Glutamatergic neuron (in vitro differentiated cells): Measurements from ENCODE around the gene VPS13D. TPM values are rescaled to one million over a fixed set of nuclear protein-coding genes. Genes with fewer than 3 reads are reported as not detected.
"Not testable (repeated sequence)": the region's sequence is repeated elsewhere in the genome, so short reads cannot be mapped to it uniquely, and the experiment has no call there.

Source experiments
- DNase-seq: peaks from one replicate; pipeline ENCODE4 v3.0.0; 2022
- H3K27ac Mint-ChIP-seq: one replicate; pipeline ENCODE4 v1.8.0; 2020; ENCODE audit warnings: mild to moderate bottlenecking, mixed read lengths, inconsistent platforms; ENCODE audit not compliant: unreplicated experiment
- H3K27me3 Mint-ChIP-seq: one replicate; pipeline ENCODE4 v1.8.0; 2020; ENCODE audit warnings: mild to moderate bottlenecking, moderate library complexity, mixed read lengths, inconsistent platforms; ENCODE audit not compliant: unreplicated experiment
- H3K36me3 Mint-ChIP-seq: one replicate; pipeline ENCODE4 v1.8.0; 2020; ENCODE audit warnings: mild to moderate bottlenecking, mixed read lengths, inconsistent platforms; ENCODE audit not compliant: unreplicated experiment
- H3K4me1 Mint-ChIP-seq: one replicate; pipeline ENCODE4 v1.8.0; 2020; ENCODE audit warnings: mild to moderate bottlenecking, low read depth, mixed read lengths, inconsistent platforms; ENCODE audit not compliant: unreplicated experiment
- H3K4me3 Mint-ChIP-seq: one replicate; pipeline ENCODE4 v1.8.0; 2020; ENCODE audit warnings: mild to moderate bottlenecking, mixed read lengths, inconsistent platforms; ENCODE audit not compliant: unreplicated experiment
- H3K9me3 Mint-ChIP-seq: one replicate; pipeline ENCODE4 v1.8.0; 2020; ENCODE audit warnings: mild to moderate bottlenecking, moderate library complexity, mixed read lengths, inconsistent platforms; ENCODE audit not compliant: unreplicated experiment
- CTCF ChIP-seq: fragments of 200-600 bp; sonication (generic); IDR thresholded peaks from one replicate; pipeline ENCODE4 v1.5.0; 2021; ENCODE audit not compliant: partially characterized antibody, unreplicated experiment
- total RNA-seq: library from RNA; stranded (reverse); fragmentation: NEBNext Ultra II Directional; extraction: Animal tissue kit (Norgen Biotek cat#: 25700); gene quantifications from one replicate; pipeline ENCODE4 v1.2.1, GENCODE V29; 2021; ENCODE audit not compliant: unreplicated experiment

The VPS13D gene
- total RNA-seq, 1 donor from 2014 or later: 32.8 TPM

GRCh38 chr1:12384836-12385456 lies 155.1 kb downstream of the VPS13D start:
- Mint-ChIP-seq H3K4me1 (no peaks in the 10 kb centered on the region), H3K9me3 (peaks cover 4% of the 10 kb centered on the region), H3K4me3 (no peak overlapping the region), H3K27ac (no peak overlapping the region), H3K36me3 (peaks cover 32% of the 10 kb centered on the region), H3K27me3 (no peaks in the 10 kb centered on the region)
- DNase-seq: no peak
- no peak for TF ChIP-seq CTCF

DNA sequence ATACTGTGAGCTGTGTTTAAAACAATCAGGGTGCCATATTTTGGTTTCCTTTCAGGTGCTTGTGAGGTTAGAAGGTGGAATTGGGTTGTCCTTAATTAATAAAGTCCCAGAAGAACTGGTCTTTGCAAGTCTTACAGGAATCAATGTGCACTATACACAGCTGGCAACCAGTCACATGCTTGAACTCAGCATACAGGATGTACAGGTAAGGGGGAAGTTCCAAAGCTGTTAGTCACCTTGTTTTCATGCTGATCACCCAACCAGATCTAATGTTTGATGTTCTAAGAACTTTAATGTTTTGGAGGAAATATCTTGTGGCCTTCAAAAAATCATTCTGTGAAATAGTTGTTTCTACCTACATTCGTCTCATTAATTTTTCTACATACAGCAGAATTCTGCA lies 156.3 kb downstream of the VPS13D start:
- no peak for DNase-seq
- H3K4me1 Mint-ChIP-seq: no peaks in the 10 kb centered on the region
- H3K27ac Mint-ChIP-seq: no peak overlapping the region
- no peak overlapping the region for H3K4me3 Mint-ChIP-seq
- peaks cover 32% of the 10 kb centered on the region for H3K36me3 Mint-ChIP-seq
- peaks cover 4% of the 10 kb centered on the region for H3K9me3 Mint-ChIP-seq
- no peak for TF ChIP-seq CTCF
- peaks cover 3% of the 10 kb centered on the region for H3K27me3 Mint-ChIP-seq

GRCh38 chr1:12387641-12388040 lies 157.8 kb downstream of the VPS13D start:
- H3K4me1 Mint-ChIP-seq: no peaks in the 10 kb centered on the region
- no peak for DNase-seq
- TF ChIP-seq CTCF: no peak
- no peak overlapping the region for H3K4me3 Mint-ChIP-seq
- peaks cover 4% of the 10 kb centered on the region for H3K9me3 Mint-ChIP-seq
- no peak overlapping the region for H3K27ac Mint-ChIP-seq
- H3K36me3 Mint-ChIP-seq: peaks cover 32% of the 10 kb centered on the region
- H3K27me3 Mint-ChIP-seq: peaks cover 3% of the 10 kb centered on the region

GRCh38 chr1:12390296-12390695 lies 160.5 kb downstream of the VPS13D start:
- peaks cover 32% of the 10 kb centered on the region for H3K36me3 Mint-ChIP-seq
- H3K9me3 Mint-ChIP-seq, H3K4me1 Mint-ChIP-seq: not testable (repeated sequence)

DNA sequence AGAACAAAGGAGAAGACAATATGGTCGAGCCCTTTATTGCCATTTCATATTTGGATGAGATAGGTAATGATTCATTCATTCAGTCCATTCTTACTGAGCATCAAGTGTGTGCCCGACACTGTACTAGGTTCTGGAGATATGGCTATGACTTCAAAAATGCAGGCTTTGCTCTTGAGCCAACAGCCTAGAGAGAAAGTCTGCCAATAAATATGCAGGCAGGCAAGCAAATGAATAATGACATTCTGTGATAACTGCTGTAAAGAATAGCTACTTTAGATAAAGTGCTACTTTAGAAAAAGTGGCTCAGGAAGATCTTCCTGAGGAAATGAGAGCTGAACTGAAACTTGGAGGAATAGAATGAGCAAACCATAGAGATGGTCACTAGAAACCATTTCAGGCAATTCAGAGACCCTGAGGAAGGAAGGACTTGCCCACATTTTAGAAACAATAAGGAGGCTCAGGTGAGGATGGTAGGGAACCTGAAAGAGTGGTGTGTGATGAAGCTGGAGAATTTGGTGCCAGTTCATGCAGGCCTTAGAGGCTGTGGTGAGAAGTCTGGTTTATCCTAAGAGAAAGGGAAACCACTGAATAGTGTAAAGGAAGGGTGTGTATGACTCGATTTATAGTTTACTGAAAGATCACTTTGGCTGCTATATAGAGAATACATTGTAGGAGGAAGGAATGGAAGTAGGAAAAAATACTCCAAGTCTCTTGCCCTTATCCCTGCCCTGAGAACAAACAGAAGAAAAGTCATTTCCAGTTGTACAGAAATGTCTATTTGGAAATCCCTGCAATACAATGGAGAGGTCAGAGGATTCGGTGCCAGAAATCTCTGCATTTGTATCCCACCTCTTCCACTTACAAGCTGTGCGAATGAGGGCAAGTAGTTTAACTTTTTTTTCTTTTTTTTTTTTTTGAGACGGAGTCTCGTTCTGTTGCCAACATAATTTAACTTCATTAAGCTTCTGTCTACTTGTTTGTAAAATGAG lies 167.9 kb downstream of the VPS13D start:
- Mint-ChIP-seq H3K9me3 (no peaks in the 10 kb centered on the region), H3K27me3 (peaks cover 2% of the 10 kb centered on the region), H3K36me3 (no peaks in the 10 kb centered on the region), H3K4me3 (no peak overlapping the region), H3K4me1 (peaks cover 4% of the 10 kb centered on the region), H3K27ac (no peak overlapping the region)
- DNase-seq: no peak
- no peak for TF ChIP-seq CTCF

More at GRCh38 chr1:12390296-12390695, 160.5 kb downstream of the VPS13D start:
- not testable (repeated sequence) for H3K27me3 Mint-ChIP-seq, DNase-seq, H3K4me3 Mint-ChIP-seq, H3K27ac Mint-ChIP-seq
